Measurements from ENCODE around the gene PHF21B. TPM values are rescaled to one million over a fixed set of nuclear protein-coding genes. Genes with fewer than 3 reads are reported as not detected.

The PHF21B gene
- total and polyA plus RNA-seq, 2 of the 8 experiments (the other 6 are each of a cell fraction or from before 2014, with no cell fraction given): 19.3 to 68.1 TPM

DNA sequence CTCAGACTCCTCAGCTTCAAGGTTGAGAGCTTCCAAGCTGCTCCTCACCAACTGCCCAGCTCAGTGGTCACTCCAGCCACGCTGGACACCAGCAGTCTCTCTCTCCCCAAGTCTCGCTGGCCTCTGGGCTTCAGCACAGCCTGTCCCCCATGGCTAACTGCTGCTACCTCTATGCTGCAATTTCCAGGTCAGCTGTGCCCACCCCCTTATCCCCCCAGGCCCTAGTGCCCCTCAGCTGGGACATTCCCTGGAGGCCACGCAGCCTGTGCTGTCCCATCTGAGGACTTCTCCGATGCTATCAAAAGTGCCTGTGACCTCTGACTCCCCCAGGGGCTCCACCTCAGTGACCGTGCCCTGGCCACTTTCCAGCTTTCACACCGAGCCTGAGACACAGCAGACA, 37.5 kb upstream of the PHF21B start:
- H4K91ac ChIP-seq (replicated peaks; ENCODE audit: insufficient read length, low read length): peak overlapping the region; percentile 3
- no peak for TF ChIP-seq TBP (IDR thresholded peaks at IDR 0.05; ENCODE audit: low read depth, low read length)
- 0 out of 2 replicates have a peak, but pooled peaks have one; percentile 71 for TF ChIP-seq FOSL1 (IDR thresholded peaks at IDR 0.05; ENCODE audit: insufficient read depth, low read depth, low read length)
- TF ChIP-seq TEAD4 (IDR thresholded peaks at IDR 0.05; ENCODE audit: low read depth, low read length): 0 out of 2 replicates have a peak, but pooled peaks have one; percentile 30
- H3K4me2 ChIP-seq (ENCODE audit: insufficient read depth in 1 of 2, low read depth in 2 of 2, low read length in 2 of 2): no peak overlapping the region
- POLR2A ChIA-PET (ENCODE audit: partially characterized antibody): interaction anchor here (1.4 kb wide), 1 partner anchor 13 kb away, joined by 4 read pairs; no protein-coding TSS in a partner anchor
- H3K56ac ChIP-seq (replicated peaks; ENCODE audit: insufficient read length, low read depth, low read length): no peak overlapping the region
- DNase-seq (ENCODE audit: low read depth in 1 of 2, low spot score in 2 of 2) (no peak), FAIRE-seq (no peak)
- no peaks in the 10 kb centered on the region for H4K20me1 ChIP-seq (replicated peaks in 1 of 2; ENCODE audit: control insufficient read depth in 1 of 2, insufficient read depth in 2 of 2, low read length in 2 of 2)
- no peak overlapping the region for H3K4ac ChIP-seq (replicated peaks; ENCODE audit: insufficient read length, low read depth, low read length)
- H3K27ac ChIP-seq (ENCODE audit: low read depth, low read length): no peak overlapping the region
- H3K79me2 ChIP-seq (ENCODE audit: control insufficient read depth in 1 of 2, insufficient read depth in 2 of 2, low read length in 2 of 2): no peaks in the 10 kb centered on the region
- no peak overlapping the region; the same call in 1 of the 2 replicates for H2BK12ac ChIP-seq (ENCODE audit: low read depth, low read length)
- no peak overlapping the region for H3K14ac ChIP-seq (ENCODE audit: insufficient read length)
- no peak overlapping the region for H3K18ac ChIP-seq (ENCODE audit: extremely low read depth, low read length)
- no peaks in the 10 kb centered on the region for H3K36me3 ChIP-seq (ENCODE audit: control insufficient read depth in 2 of 4, insufficient read depth in 4 of 4, low read length in 3 of 4)
- H3K9ac ChIP-seq (replicated peaks in 1 of 4; ENCODE audit: extremely low read depth in 1 of 4, low read depth in 3 of 4, low read length in 3 of 4): no peak overlapping the region
- no peak overlapping the region for H2AFZ ChIP-seq (ENCODE audit: low read length)
- H3K23me2 ChIP-seq (ENCODE audit: low read depth, low read length): no peaks in the 10 kb centered on the region; the same call in 1 of the 2 replicates
- H3K27me3 ChIP-seq (replicated peaks in 1 of 4; ENCODE audit: control insufficient read depth in 3 of 4, extremely low read depth in 1 of 4, insufficient read depth in 3 of 4, low read length in 3 of 4): peaks cover 0 to 3% (median 0%) of the 10 kb centered on the region in 4 experiments; a peak in 2 of 7 replicates
- CTCF ChIA-PET (ENCODE audit: partially characterized antibody): interaction anchor here (1.1 to 1.4 kb wide), 2 partner anchors 13 to 49 kb away, joined by 3 read pairs; no protein-coding TSS in a partner anchor
- no peak overlapping the region for H3K23ac ChIP-seq (ENCODE audit: insufficient read length)
- H3K4me1 ChIP-seq (replicated peaks in 1 of 4; ENCODE audit: control insufficient read depth in 3 of 4, insufficient read depth in 4 of 4, low read length in 3 of 4): peaks cover 0 to 21% (median 11%) of the 10 kb centered on the region in 4 experiments; a peak in 6 of 7 replicates
- H4K5ac ChIP-seq (ENCODE audit: insufficient read length, low read depth, low read length): no peak overlapping the region
- H4K8ac ChIP-seq (ENCODE audit: extremely low read depth, insufficient read depth, low read length): no peak overlapping the region
- peaks cover 3 to 6% of the 10 kb centered on the region in 2 experiments; a peak in 2 of 4 replicates for H3K9me3 ChIP-seq (ENCODE audit: insufficient read depth in 2 of 2, low read depth in 1 of 2, low read length in 1 of 2)
- H2BK120ac ChIP-seq (replicated peaks; ENCODE audit: low read depth, low read length): no peak overlapping the region
- H2BK15ac ChIP-seq (ENCODE audit: low read length): peak overlapping the region; percentile 53; the same call in 1 of the 2 replicates
- peak overlapping the region; percentile 23; the same call in 1 of the 2 replicates for H2BK5ac ChIP-seq (ENCODE audit: low read depth, low read length)
- 72% methylated on average over 5 of the region's 6 CpGs; no CpG with 5 or more reads in 1 of the 2 experiments for WGBS, 2 experiments (ENCODE audit: extremely low coverage in 1 of 2, insufficient coverage in 1 of 2, insufficient read length in 1 of 2, insufficient replicate concordance in 2 of 2, low coverage in 1 of 2, low lambda C conversion rate in 2 of 2, missing lambda C conversion rate in 1 of 2)
- H2BK20ac ChIP-seq (ENCODE audit: low read length): no peak overlapping the region; the same call in 1 of the 2 replicates
- H3K79me1 ChIP-seq (ENCODE audit: low read depth, low read length): no peaks in the 10 kb centered on the region
- H2AK5ac ChIP-seq (ENCODE audit: low read depth, low read length): no peak overlapping the region; the same call in 1 of the 2 replicates
- no peak overlapping the region for H3K4me3 ChIP-seq (ENCODE audit: extremely low read depth in 1 of 4, insufficient read depth in 2 of 4, low read depth in 3 of 4, low read length in 4 of 4)

All from H1 (cell line).